ENCODE results near the gene PRDX4. TPM values are rescaled to one million over a fixed set of nuclear protein-coding genes. Genes with fewer than 3 reads are reported as not detected.
"Not testable (repeated sequence)": the region's sequence is repeated elsewhere in the genome, so short reads cannot be mapped to it uniquely, and the experiment has no call there.

The PRDX4 gene
- total and polyA plus RNA-seq, 12 donors: 15.3 to 134 (median 38.8) TPM

- no peak for DNase-seq
- Histone ChIP-seq H3K4me1 (no peaks in the 10 kb centered on the region), H3K27me3 (peaks cover 0 to 6% (median 0%) of the 10 kb centered on the region in 7 donors), H3K27ac (no peak overlapping the region), H3K36me3 (no peaks in the 10 kb centered on the region), H3K4me3 (no peak overlapping the region), H3K9me3 (no peaks in the 10 kb centered on the region)
- intact Hi-C loops (cut with DNase I): no loop called here
- ATAC-seq: no peak
- TF ChIP-seq CTCF (IDR thresholded peaks at IDR 0.05): no peak
- WGBS, 2 donors: 84 to 92% methylated on average over 4 of the region's 4 CpGs
Measured at GRCh38 chrX:23659339-23659738, 8.0 kb upstream of the PRDX4 start.

- H3K36me3 ChIP-seq; H3K27me3 ChIP-seq; H3K4me3 ChIP-seq; ATAC-seq; H3K27ac ChIP-seq; H3K9me3 ChIP-seq; H3K4me1 ChIP-seq; DNase-seq; intact Hi-C loops (cut with DNase I): not testable (repeated sequence)
- WGBS, 2 donors: 60 to 76% methylated on average over 7 to 8 of the region's 8 CpGs
Measured at GRCh38 chrX:23660083-23660765, 7.1 kb upstream of the PRDX4 start.

DNA sequence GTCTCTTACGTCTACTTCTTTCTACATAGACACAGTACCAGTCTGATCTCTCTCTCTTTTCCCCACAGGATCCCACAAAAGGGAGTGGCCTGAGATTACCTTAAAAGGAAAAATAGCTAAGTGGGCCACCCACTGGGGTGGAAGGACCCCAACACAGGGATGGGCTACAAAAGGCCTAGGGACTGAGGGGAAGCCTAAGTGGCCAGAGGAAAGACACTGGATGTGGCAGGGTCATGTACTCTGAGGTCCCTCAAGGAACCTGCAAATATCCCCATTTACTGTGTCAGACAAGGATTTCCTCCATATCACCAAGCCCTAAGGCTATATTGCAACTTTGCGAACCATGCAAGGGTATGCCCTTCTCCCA, 6.5 kb upstream of the PRDX4 start:
- Histone ChIP-seq H3K27ac (no peak overlapping the region), H3K27me3 (no peaks in the 10 kb centered on the region), H3K9me3 (no peaks in the 10 kb centered on the region), H3K4me3 (no peak overlapping the region), H3K36me3 (no peaks in the 10 kb centered on the region), H3K4me1 (no peaks in the 10 kb centered on the region)
- no peak for TF ChIP-seq CTCF (IDR thresholded peaks at IDR 0.05)
- DNase-seq (no peak), ATAC-seq (no peak)
- 92 to 100% methylated on average over 2 of the region's 2 CpGs for WGBS, 2 donors
- intact Hi-C loops (cut with DNase I): no loop called here

- no peak for TF ChIP-seq CTCF (IDR thresholded peaks at IDR 0.05)
- no peak overlapping the region for H3K27ac ChIP-seq
- 86 to 94% methylated on average over 1 of the region's 1 CpG for WGBS, 2 donors
- H3K4me3 ChIP-seq: no peak overlapping the region
- H3K27me3 ChIP-seq: no peaks in the 10 kb centered on the region
- no peaks in the 10 kb centered on the region for H3K9me3 ChIP-seq
- ATAC-seq (no peak), DNase-seq (no peak)
- intact Hi-C loops (cut with DNase I): no loop called here
- peaks cover 0 to 4% (median 1%) of the 10 kb centered on the region in 9 donors for H3K4me1 ChIP-seq
- H3K36me3 ChIP-seq: no peaks in the 10 kb centered on the region
Measured at GRCh38 chrX:23661671-23662070, 5.6 kb upstream of the PRDX4 start.

GRCh38 chrX:23662187-23662586, 5.1 kb upstream of the PRDX4 start:
- Histone ChIP-seq H3K4me1 (peaks cover 0 to 8% (median 5%) of the 10 kb centered on the region in 9 donors), H3K4me3 (no peak overlapping the region), H3K36me3 (no peaks in the 10 kb centered on the region), H3K27ac (no peak overlapping the region), H3K9me3 (no peaks in the 10 kb centered on the region), H3K27me3 (peaks cover 0 to under 1% (median 0%) of the 10 kb centered on the region in 7 donors)
- no peak for DNase-seq
- TF ChIP-seq CTCF (IDR thresholded peaks at IDR 0.05): no peak
- WGBS, 2 donors: 84 to 89% methylated on average over 3 of the region's 3 CpGs
- intact Hi-C loops (cut with DNase I): no loop called here
- no peak for ATAC-seq
